Inferior parietal cortex (tissue), 1 donor: ENCODE data around the gene ROPN1B.

ENCODE experiments used
- DNase-seq: peaks from one replicate; pipeline ENCODE4 v3.0.0-alpha.2; 2016; ENCODE audit errors: extremely low spot score

ROPN1B gene

DNA sequence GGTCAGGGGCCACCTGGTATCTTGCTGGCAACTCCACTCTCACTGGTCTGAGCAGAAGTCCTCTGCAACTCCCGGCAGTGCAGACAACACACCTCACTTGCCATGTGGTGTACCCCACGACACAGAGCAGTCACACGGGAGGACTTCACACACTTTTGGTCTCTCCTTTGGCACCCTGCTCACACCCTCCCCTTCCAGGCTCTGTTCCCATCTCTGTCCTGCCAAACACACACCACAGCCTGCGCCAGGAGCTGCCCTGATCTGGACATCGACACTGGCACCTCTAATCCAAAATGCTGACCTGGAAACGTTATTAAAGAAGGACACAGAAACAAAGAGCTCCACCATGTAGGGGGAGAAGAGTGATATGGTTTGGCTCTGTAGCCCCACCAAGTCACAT lies 57.8 kb downstream of the ROPN1B start:
- DNase-seq: no peak

DNA sequence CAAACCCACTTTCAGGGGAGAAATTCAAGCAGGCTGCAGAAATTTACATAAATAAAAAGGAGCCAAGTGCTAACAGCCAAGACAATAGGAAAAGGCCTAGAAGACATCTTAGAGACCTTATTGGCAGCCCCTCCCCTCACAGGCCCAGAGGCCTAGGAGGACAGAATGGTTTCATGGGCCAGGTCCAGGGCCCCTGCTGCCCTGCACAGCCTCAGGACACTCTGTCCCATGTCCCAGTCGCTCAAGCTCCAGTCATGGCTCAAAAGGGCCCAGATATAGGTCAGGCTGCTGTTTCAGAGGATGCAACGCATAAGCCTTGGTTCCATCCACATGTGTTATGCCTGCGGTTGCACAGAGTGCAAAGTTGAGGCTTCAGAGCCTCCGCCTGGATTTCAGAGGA lies 59.1 kb downstream of the ROPN1B start:
- DNase-seq: no peak

GRCh38 chr3:126029241-126029640 lies 60.3 kb downstream of the ROPN1B start:
- no peak for DNase-seq

DNA sequence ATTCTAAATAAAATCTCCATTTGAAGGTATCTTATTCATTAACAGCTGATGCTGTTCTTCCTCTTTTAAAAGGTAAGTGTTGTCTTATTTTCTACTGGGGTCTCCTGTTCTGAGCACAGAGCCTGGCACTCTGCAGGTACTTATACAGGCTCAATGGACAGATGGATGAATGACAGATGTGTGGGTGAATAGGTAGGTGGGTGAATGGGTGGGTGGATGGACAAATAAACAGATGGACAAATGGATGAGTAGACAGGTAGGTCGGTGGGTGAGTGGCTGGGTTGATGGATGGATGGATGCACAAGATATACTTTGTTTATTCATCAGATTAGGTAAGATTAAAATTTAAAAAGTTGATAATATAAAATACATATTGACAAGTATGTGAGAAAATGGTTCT lies 61.5 kb downstream of the ROPN1B start:
- DNase-seq: no peak

- DNase-seq: no peak
Measured at GRCh38 chr3:126031981-126032471, 63.0 kb downstream of the ROPN1B start.
